ENCODE data around the gene YWHAH.

DNA sequence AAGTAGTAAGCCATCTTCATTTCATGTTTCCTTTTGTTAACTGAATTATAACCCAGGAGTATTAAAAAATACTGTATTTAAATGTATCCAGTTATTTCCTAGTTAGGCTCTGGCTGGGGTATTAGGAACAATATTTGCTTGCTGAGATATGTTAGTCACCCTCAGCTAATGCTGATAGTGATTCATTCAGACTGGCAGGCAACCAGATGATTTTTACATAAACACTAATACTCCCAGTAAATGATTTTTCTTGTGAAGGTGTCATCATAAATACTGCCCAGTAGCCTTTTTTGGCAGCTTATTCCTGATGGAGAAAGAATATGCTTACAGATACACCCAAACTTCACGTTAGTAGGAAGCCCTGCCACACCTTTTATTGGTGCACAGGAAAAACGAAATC is 8.1 kb downstream of the YWHAH start:
- TF ChIP-seq, protein P1, sequence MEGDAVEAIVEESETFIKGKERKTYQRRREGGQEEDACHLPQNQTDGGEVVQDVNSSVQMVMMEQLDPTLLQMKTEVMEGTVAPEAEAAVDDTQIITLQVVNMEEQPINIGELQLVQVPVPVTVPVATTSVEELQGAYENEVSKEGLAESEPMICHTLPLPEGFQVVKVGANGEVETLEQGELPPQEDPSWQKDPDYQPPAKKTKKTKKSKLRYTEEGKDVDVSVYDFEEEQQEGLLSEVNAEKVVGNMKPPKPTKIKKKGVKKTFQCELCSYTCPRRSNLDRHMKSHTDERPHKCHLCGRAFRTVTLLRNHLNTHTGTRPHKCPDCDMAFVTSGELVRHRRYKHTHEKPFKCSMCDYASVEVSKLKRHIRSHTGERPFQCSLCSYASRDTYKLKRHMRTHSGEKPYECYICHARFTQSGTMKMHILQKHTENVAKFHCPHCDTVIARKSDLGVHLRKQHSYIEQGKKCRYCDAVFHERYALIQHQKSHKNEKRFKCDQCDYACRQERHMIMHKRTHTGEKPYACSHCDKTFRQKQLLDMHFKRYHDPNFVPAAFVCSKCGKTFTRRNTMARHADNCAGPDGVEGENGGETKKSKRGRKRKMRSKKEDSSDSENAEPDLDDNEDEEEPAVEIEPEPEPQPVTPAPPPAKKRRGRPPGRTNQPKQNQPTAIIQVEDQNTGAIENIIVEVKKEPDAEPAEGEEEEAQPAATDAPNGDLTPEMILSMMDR (tag by site-specific recombination; IDR thresholded peaks at IDR 0.05): no peak
- TF ChIP-seq ZNF624 (tag by site-specific recombination; IDR thresholded peaks at IDR 0.05) (no peak), ZNF184 (tag by site-specific recombination; IDR thresholded peaks at IDR 0.05) (no peak)
- TF ChIP-seq, protein P2, sequence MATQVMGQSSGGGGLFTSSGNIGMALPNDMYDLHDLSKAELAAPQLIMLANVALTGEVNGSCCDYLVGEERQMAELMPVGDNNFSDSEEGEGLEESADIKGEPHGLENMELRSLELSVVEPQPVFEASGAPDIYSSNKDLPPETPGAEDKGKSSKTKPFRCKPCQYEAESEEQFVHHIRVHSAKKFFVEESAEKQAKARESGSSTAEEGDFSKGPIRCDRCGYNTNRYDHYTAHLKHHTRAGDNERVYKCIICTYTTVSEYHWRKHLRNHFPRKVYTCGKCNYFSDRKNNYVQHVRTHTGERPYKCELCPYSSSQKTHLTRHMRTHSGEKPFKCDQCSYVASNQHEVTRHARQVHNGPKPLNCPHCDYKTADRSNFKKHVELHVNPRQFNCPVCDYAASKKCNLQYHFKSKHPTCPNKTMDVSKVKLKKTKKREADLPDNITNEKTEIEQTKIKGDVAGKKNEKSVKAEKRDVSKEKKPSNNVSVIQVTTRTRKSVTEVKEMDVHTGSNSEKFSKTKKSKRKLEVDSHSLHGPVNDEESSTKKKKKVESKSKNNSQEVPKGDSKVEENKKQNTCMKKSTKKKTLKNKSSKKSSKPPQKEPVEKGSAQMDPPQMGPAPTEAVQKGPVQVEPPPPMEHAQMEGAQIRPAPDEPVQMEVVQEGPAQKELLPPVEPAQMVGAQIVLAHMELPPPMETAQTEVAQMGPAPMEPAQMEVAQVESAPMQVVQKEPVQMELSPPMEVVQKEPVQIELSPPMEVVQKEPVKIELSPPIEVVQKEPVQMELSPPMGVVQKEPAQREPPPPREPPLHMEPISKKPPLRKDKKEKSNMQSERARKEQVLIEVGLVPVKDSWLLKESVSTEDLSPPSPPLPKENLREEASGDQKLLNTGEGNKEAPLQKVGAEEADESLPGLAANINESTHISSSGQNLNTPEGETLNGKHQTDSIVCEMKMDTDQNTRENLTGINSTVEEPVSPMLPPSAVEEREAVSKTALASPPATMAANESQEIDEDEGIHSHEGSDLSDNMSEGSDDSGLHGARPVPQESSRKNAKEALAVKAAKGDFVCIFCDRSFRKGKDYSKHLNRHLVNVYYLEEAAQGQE (tag by site-specific recombination; IDR thresholded peaks at IDR 0.05): no peak

Measured in HEK293 (cell line).